Vagina (tissue), 2 donors: ENCODE data around the gene PIK3R3. TPM values are rescaled to one million over a fixed set of nuclear protein-coding genes. Genes with fewer than 3 reads are reported as not detected.

Experiments
- DNase-seq, 2 donors: peaks; one replicate each; pipeline ENCODE4 v3.0.0-alpha.2; 2017; ENCODE audit errors: extremely low spot score in 2 of 2
- H3K27ac ChIP-seq: fragments of 200-600 bp; sonication (generic); one replicate; pipeline ENCODE4 v1.5.1; 2019
- H3K27me3 ChIP-seq: fragments of 200-600 bp; sonication (generic); one replicate; pipeline ENCODE4 v1.5.1; 2019
- H3K36me3 ChIP-seq, 2 donors: fragments of 200-600 bp; sonication (generic); one replicate each; pipeline ENCODE4 v1.5.1; 2017 to 2019
- H3K4me1 ChIP-seq: fragments of 200-600 bp; sonication (generic); one replicate; pipeline ENCODE4 v1.5.1; 2019
- H3K4me3 ChIP-seq, 2 donors: fragments of 200-600 bp; sonication (generic); 1 replicate in 1 of 2; 2 replicates in 1 of 2; pipeline ENCODE4 v1.5.1; 2016 to 2019
- H3K9me3 ChIP-seq: fragments of 200-600 bp; sonication (generic); one replicate; pipeline ENCODE4 v1.5.1; 2019
- CTCF ChIP-seq, 3 experiments: fragments of 450-650 bp in 2 of 3; fragments of 200-600 bp in 1 of 3; sonication (generic) in 1 of 3; IDR thresholded peaks; one replicate each; pipeline ENCODE4 v1.5.1; 2017 to 2019; ENCODE audit warnings: antibody characterized with exemption in 3 of 3, mild to moderate bottlenecking in 2 of 3, moderate library complexity in 2 of 3
- POLR2A ChIP-seq, 2 donors: fragments of 450-650 bp; IDR thresholded peaks; one replicate each; pipeline ENCODE4 v1.6.1; 2017; ENCODE audit warnings: antibody characterized with exemption in 2 of 2, mild to moderate bottlenecking in 2 of 2, moderate library complexity in 2 of 2
- POLR2AphosphoS5 ChIP-seq, 2 donors: sonication (generic); formaldehyde crosslinking; IDR thresholded peaks; one replicate each; pipeline ENCODE4 v1.9.0; 2017; ENCODE audit warnings: antibody characterized with exemption in 2 of 2, mild to moderate bottlenecking in 2 of 2, low read depth in 1 of 2; ENCODE audit not compliant: insufficient read depth in 1 of 2
- intact Hi-C: fragments of 100-400 bp; cut with DNase I; formaldehyde crosslinking; loops from one replicate; pipeline ENCODE4 v1.15.1; 2023
- total RNA-seq: library from RNA; depleted of rRNA; stranded (reverse); fragments of >200 nt; gene quantifications from one replicate; pipeline ENCODE4 v1.2.3, GENCODE V29; 2016

The PIK3R3 gene
- total RNA-seq, 1 donor from 2014 or later: 27.0 TPM

- TF ChIP-seq CTCF (IDR thresholded peaks at IDR 0.05) (no peak), POLR2AphosphoS5 (IDR thresholded peaks at IDR 0.05; ENCODE audit: insufficient read depth in 1 of 2, low read depth in 1 of 2) (no peak), POLR2A (IDR thresholded peaks at IDR 0.05) (no peak)
- no peak for DNase-seq
- no peak overlapping the region for H3K27ac ChIP-seq
- no peaks in the 10 kb centered on the region for H3K9me3 ChIP-seq
- H3K4me3 ChIP-seq: no peak overlapping the region
- H3K4me1 ChIP-seq: no peaks in the 10 kb centered on the region
- intact Hi-C loops: no loop called here
- H3K27me3 ChIP-seq: no peaks in the 10 kb centered on the region
- no peaks in the 10 kb centered on the region for H3K36me3 ChIP-seq
These were observed 48.9 kb downstream of the PIK3R3 start for GRCh38 chr1:46083579-46083978.

- no peaks in the 10 kb centered on the region for H3K36me3 ChIP-seq
- DNase-seq: no peak
- no peak for TF ChIP-seq POLR2A (IDR thresholded peaks at IDR 0.05)
- intact Hi-C loops: no loop called here
- no peaks in the 10 kb centered on the region for H3K4me1 ChIP-seq
- no peaks in the 10 kb centered on the region for H3K27me3 ChIP-seq
- no peaks in the 10 kb centered on the region for H3K9me3 ChIP-seq
- no peak overlapping the region for H3K4me3 ChIP-seq
- no peak overlapping the region for H3K27ac ChIP-seq
These were observed 50.8 kb downstream of the PIK3R3 start for GRCh38 chr1:46081619-46082018.

GRCh38 chr1:46081206-46081605, 51.2 kb downstream of the PIK3R3 start:
- Histone ChIP-seq H3K9me3 (no peaks in the 10 kb centered on the region), H3K27ac (no peak overlapping the region), H3K36me3 (no peaks in the 10 kb centered on the region), H3K4me3 (no peak overlapping the region), H3K4me1 (no peaks in the 10 kb centered on the region), H3K27me3 (no peaks in the 10 kb centered on the region)
- DNase-seq: no peak
- no peak for TF ChIP-seq CTCF (IDR thresholded peaks at IDR 0.05)
- no peak for TF ChIP-seq POLR2A (IDR thresholded peaks at IDR 0.05)
- no peak for TF ChIP-seq POLR2AphosphoS5 (IDR thresholded peaks at IDR 0.05; ENCODE audit: insufficient read depth in 1 of 2, low read depth in 1 of 2)
- intact Hi-C loops: no loop called here

- DNase-seq: no peak
- TF ChIP-seq POLR2A (IDR thresholded peaks at IDR 0.05): no peak
- TF ChIP-seq POLR2AphosphoS5 (IDR thresholded peaks at IDR 0.05; ENCODE audit: insufficient read depth in 1 of 2, low read depth in 1 of 2): no peak
- no peak for TF ChIP-seq CTCF (IDR thresholded peaks at IDR 0.05)
- no peak overlapping the region for H3K27ac ChIP-seq
- H3K27me3 ChIP-seq: no peaks in the 10 kb centered on the region
- H3K36me3 ChIP-seq: no peaks in the 10 kb centered on the region
- intact Hi-C loops: no loop called here
- H3K4me3 ChIP-seq: no peak overlapping the region
- no peaks in the 10 kb centered on the region for H3K9me3 ChIP-seq
- no peaks in the 10 kb centered on the region for H3K4me1 ChIP-seq
These were observed 52.2 kb downstream of the PIK3R3 start for GRCh38 chr1:46080257-46080656.

- Histone ChIP-seq H3K9me3 (no peaks in the 10 kb centered on the region), H3K27ac (no peak overlapping the region), H3K4me3 (no peak overlapping the region), H3K27me3 (no peaks in the 10 kb centered on the region), H3K4me1 (no peaks in the 10 kb centered on the region), H3K36me3 (no peaks in the 10 kb centered on the region)
- no peak for DNase-seq
- TF ChIP-seq POLR2A (IDR thresholded peaks at IDR 0.05) (no peak), POLR2AphosphoS5 (IDR thresholded peaks at IDR 0.05; ENCODE audit: insufficient read depth in 1 of 2, low read depth in 1 of 2) (no peak), CTCF (IDR thresholded peaks at IDR 0.05) (no peak)
- intact Hi-C loops: no loop called here
These were observed 54.8 kb downstream of the PIK3R3 start for GRCh38 chr1:46077644-46078043.

- Histone ChIP-seq H3K27ac (no peak overlapping the region), H3K4me1 (no peaks in the 10 kb centered on the region), H3K4me3 (no peak overlapping the region), H3K27me3 (no peaks in the 10 kb centered on the region), H3K36me3 (no peaks in the 10 kb centered on the region), H3K9me3 (no peaks in the 10 kb centered on the region)
- TF ChIP-seq POLR2A (IDR thresholded peaks at IDR 0.05): no peak
- no peak for TF ChIP-seq POLR2AphosphoS5 (IDR thresholded peaks at IDR 0.05; ENCODE audit: insufficient read depth in 1 of 2, low read depth in 1 of 2)
- no peak for TF ChIP-seq CTCF (IDR thresholded peaks at IDR 0.05)
- no peak for DNase-seq
- intact Hi-C loops: no loop called here
These were observed 56.1 kb downstream of the PIK3R3 start for GRCh38 chr1:46076343-46076742.
